HepG2 (cell line): ENCODE measurements around the gene ARF4. TPM values are rescaled to one million over a fixed set of nuclear protein-coding genes. Genes with fewer than 3 reads are reported as not detected.

Experiments used
- CENPBD1 ChIP-seq: sonication (generic); formaldehyde crosslinking; IDR thresholded peaks from 2 replicates; pipeline ENCODE4 v1.8.0; 2022; ENCODE audit warnings: missing genetic modification reagents, low read depth, mild to moderate bottlenecking, borderline replicate concordance
- JDP2 ChIP-seq: sonication (generic); formaldehyde crosslinking; IDR thresholded peaks from 2 replicates; pipeline ENCODE4 v1.8.1; 2022; ENCODE audit warnings: missing genetic modification reagents, borderline replicate concordance
- MXD1 ChIP-seq: sonication (generic); formaldehyde crosslinking; IDR thresholded peaks from 2 replicates; pipeline ENCODE4 v1.4.0; 2020; ENCODE audit warnings: mild to moderate bottlenecking, missing genetic modification reagents
- REL ChIP-seq: sonication (generic); formaldehyde crosslinking; conservative IDR thresholded peaks from 2 replicates; pipeline ENCODE4 v1.8.0; 2022; ENCODE audit warnings: mild to moderate bottlenecking, missing genetic modification reagents, moderate library complexity
- SOX13 ChIP-seq, 3 experiments: fragments of 450-650 bp in 1 of 3; sonication (generic) in 1 of 3; formaldehyde crosslinking in 1 of 3; IDR thresholded peaks in 2 of 3; conservative IDR thresholded peaks in 1 of 3; 2 replicates each; pipeline versions ENCODE4 v1.5.0 to v1.6.1; 2016 to 2020; ENCODE audit warnings: antibody characterized with exemption in 1 of 3, mild to moderate bottlenecking in 1 of 3, missing compliant biosample characterization in 1 of 3, missing genetic modification reagents in 1 of 3, moderate library complexity in 1 of 3
- SRSF4 ChIP-seq: fragments of 200-400 bp; formaldehyde crosslinking; IDR thresholded peaks from one replicate; pipeline ENCODE4 v1.6.1; 2018; ENCODE audit warnings: mild to moderate bottlenecking, low read depth, low read length, moderate library complexity; ENCODE audit not compliant: poor library complexity, severe bottlenecking
- ZNF18 ChIP-seq: sonication (generic); formaldehyde crosslinking; IDR thresholded peaks from 2 replicates; pipeline ENCODE4 v1.8.0; 2022; ENCODE audit warnings: mild to moderate bottlenecking, missing genetic modification reagents; ENCODE audit not compliant: insufficient replicate concordance
- ZNF597 ChIP-seq: sonication (generic); formaldehyde crosslinking; IDR thresholded peaks from 2 replicates; pipeline ENCODE4 v1.5.0; 2020; ENCODE audit warnings: missing genetic modification reagents
- ZNF737 ChIP-seq: sonication (generic); formaldehyde crosslinking; IDR thresholded peaks from 2 replicates; pipeline ENCODE4 v1.5.0; 2020; ENCODE audit warnings: missing genetic modification reagents, mild to moderate bottlenecking, borderline replicate concordance
- polyA plus RNA-seq, 8 experiments: library from polyadenylated mRNA; depleted of rRNA in 3 of 8; stranded (reverse) in 7 of 8; unstranded in 1 of 8; fragments of >200 nt; fragmentation: Illumina TruSeq in 4 of 8; extraction: Trizol in 4 of 8; gene quantifications; 2 replicates each; pipeline versions ENCODE4 v1.2.1 to v1.2.3, GENCODE V29; 2011 to 2016; ENCODE audit warnings: low read depth in 4 of 8, missing spikeins in 1 of 8, mixed read lengths in 1 of 8; ENCODE audit not compliant: insufficient read depth in 1 of 8
- total RNA-seq, 5 experiments: library from RNA; depleted of rRNA; stranded (reverse); fragments of >200 nt; fragmentation: Illumina TruSeq; extraction: Trizol; gene quantifications; 2 replicates each; pipeline ENCODE4 v1.2.3, GENCODE V29; 2016; ENCODE audit warnings: low read depth in 1 of 5
- TF ChIP-seq, protein P1 (sequence below), 2 experiments: fragments of 450-650 bp in 1 of 2; sonication (generic) in 1 of 2; formaldehyde crosslinking in 1 of 2; IDR thresholded peaks; 2 replicates each; pipeline versions ENCODE4 v1.6.1 to v1.8.0; 2016 to 2022; ENCODE audit warnings: antibody characterized with exemption in 1 of 2, mild to moderate bottlenecking in 1 of 2, missing genetic modification reagents in 1 of 2
- TF ChIP-seq, protein P2 (sequence below): IDR thresholded peaks from 2 replicates; pipeline ENCODE4 v1.6.1; 2016; ENCODE audit warnings: low read depth, control low read depth

The ARF4 gene
- total and polyA plus RNA-seq, 2 of the 13 experiments (the other 11 are each of a cell fraction or from before 2014, with no cell fraction given): 184 to 250 TPM

DNA sequence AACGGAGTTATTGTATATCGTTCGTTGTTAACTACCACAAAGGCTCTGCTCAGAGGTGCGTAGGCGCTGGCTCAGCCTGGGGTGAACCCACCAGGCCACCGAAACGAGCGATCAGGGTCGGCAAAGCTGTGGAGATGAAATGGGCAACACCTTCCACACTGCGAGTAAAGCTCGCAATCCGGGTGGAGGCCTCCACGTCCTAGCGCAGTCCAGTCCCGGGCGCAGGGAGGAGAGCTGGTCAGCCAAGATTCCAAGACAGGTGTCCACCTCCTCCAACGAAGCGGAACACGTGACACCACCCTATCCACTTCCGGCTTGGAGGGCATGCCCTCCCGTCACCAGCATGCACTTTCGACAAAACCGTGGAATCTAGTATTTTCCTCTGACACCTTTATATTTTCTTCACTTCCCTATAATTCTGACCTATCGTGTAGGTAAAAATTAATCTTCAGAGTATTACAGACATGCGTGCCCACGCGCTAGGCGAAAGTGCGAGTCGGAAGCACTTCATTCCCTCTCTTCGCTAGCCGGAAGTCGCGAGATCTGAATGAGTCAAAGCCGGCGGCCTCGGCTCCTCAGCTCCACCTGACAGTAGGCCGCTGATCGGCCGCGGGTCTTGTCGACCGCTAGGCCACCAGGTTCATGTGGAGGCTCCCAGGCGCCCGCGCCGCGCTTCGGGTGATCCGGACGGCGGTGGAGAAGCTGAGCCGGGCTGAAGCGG lies 41.2 kb downstream of the ARF4 start, which contains the start of gene PDE12 (continued):
- TF ChIP-seq ZNF18 (CRISPR knock-in tag) (peak; percentile 57), SRSF4 (no peak), SOX13 (IDR thresholded peaks at IDR 0.05) (no peak; the same call in 1 of the 2 replicates), SOX13 (CRISPR knock-in tag; conservative IDR thresholded peaks at IDR 0.05 in 1 of 2, IDR thresholded peaks at IDR 0.05 in 1 of 2) (no peak), ZNF597 (CRISPR knock-in tag) (no peak), CENPBD1 (CRISPR knock-in tag) (no peak), ZNF737 (no peak), REL (CRISPR knock-in tag) (peak; percentile 85; the same call in 1 of the 2 replicates), MXD1 (CRISPR knock-in tag) (peak; percentile 94; the same call in 1 of the 2 replicates), JDP2 (CRISPR knock-in tag) (peak; percentile 63)
- TF ChIP-seq, protein P1, sequence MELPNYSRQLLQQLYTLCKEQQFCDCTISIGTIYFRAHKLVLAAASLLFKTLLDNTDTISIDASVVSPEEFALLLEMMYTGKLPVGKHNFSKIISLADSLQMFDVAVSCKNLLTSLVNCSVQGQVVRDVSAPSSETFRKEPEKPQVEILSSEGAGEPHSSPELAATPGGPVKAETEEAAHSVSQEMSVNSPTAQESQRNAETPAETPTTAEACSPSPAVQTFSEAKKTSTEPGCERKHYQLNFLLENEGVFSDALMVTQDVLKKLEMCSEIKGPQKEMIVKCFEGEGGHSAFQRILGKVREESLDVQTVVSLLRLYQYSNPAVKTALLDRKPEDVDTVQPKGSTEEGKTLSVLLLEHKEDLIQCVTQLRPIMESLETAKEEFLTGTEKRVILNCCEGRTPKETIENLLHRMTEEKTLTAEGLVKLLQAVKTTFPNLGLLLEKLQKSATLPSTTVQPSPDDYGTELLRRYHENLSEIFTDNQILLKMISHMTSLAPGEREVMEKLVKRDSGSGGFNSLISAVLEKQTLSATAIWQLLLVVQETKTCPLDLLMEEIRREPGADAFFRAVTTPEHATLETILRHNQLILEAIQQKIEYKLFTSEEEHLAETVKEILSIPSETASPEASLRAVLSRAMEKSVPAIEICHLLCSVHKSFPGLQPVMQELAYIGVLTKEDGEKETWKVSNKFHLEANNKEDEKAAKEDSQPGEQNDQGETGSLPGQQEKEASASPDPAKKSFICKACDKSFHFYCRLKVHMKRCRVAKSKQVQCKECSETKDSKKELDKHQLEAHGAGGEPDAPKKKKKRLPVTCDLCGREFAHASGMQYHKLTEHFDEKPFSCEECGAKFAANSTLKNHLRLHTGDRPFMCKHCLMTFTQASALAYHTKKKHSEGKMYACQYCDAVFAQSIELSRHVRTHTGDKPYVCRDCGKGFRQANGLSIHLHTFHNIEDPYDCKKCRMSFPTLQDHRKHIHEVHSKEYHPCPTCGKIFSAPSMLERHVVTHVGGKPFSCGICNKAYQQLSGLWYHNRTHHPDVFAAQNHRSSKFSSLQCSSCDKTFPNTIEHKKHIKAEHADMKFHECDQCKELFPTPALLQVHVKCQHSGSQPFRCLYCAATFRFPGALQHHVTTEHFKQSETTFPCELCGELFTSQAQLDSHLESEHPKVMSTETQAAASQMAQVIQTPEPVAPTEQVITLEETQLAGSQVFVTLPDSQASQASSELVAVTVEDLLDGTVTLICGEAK (IDR thresholded peaks at IDR 0.05): peak; percentile 58
- TF ChIP-seq, protein P1 (CRISPR knock-in tag; IDR thresholded peaks at IDR 0.05): peak; percentile 71
- TF ChIP-seq, protein P2, sequence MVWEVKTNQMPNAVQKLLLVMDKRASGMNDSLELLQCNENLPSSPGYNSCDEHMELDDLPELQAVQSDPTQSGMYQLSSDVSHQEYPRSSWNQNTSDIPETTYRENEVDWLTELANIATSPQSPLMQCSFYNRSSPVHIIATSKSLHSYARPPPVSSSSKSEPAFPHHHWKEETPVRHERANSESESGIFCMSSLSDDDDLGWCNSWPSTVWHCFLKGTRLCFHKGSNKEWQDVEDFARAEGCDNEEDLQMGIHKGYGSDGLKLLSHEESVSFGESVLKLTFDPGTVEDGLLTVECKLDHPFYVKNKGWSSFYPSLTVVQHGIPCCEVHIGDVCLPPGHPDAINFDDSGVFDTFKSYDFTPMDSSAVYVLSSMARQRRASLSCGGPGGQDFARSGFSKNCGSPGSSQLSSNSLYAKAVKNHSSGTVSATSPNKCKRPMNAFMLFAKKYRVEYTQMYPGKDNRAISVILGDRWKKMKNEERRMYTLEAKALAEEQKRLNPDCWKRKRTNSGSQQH (CRISPR knock-in tag): peak; percentile 87
